ENCODE measurements around the gene VTI1B.
"Not testable (repeated sequence)": the region's sequence is repeated elsewhere in the genome, so short reads cannot be mapped to it uniquely, and the experiment has no call there.

VTI1B gene

DNA sequence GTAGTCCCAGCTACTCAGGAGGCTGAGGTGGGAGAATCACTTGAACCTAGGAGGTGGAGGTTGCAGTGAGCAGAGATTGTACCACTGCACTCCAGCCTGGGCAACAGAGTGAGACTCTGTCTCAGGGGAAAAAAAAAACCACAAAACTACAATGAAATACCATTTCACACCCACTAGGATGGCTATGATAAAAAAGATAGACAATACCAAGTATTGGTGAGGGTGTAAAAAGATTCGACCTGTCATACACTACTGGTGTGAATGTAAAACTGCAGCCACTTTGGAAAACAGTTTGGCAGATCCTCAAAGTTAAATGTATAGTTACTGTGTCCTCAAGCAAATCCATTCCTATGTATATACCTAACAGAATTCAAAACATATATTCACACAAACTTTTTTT is 48.3 kb downstream of the VTI1B start:
- DNase-seq (ENCODE audit: low spot score), result not testable (repeated sequence)

DNA sequence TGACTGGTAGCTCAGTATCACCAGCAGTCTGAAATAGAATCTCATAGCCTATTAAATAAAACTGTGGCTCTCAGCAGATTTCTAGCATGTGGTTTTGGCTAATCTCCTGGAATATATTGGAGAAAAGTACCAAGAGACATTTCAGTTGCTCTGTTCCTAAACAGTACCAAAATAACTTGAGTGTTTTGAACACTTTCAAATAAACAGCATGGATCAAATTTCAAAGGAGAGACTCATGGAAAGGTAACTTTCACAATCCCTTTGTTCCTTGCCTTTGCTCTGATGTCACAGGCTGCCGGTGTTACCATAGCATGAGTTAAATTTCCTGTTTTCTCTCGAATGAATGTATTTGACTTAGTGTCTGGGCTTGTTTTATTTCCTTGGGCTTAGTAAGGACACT is 51.3 kb downstream of the VTI1B start:
- no peak for DNase-seq (ENCODE audit: low spot score)

DNA sequence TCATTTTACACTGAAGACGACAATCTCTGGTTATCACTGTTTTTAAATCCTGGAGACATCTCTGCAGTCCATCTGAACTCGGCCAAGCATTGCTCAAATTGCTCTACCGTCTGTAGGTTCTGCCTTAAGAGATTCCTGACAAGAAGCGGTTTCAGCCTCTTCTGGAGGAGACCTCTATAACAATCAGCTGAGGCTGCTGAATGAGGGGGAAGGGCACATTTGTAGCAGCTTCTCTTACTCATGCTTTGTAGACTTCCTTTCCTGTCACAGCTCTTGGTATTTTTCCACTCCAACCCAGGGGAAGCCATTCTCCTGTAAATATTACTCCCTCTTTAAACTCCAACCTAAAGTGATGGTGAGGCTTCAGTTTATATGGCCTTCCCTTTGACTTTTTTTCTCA is 51.8 kb downstream of the VTI1B start:
- DNase-seq (ENCODE audit: low spot score), result peak; percentile 26

DNA sequence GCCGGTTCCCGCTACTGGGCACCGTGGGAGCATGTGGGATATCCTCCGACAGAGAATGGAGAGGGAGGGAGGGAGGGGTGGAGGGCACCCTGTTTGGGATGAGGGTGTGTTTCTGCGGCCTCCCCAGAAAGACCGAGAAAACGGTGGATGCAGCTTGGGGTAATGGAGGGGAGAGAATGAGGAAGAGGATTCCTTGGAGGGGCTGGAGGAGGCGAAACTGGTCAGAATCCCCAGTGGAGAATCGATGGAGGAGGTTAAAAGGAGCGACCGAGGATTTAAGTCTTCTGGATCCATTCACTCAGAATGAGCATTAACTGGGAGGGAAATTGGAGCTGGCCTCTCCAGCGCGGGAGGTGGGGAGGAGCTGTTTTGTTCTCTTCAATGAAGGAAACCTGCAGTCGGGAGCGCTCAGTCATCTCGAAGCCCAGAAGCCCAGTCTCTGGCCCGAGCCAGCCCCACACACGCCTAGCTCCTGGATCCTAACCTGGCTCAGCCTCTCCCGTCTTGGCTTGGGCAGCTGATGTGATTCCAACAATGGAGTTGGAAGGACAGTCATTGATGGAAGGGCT is 54.1 kb downstream of the VTI1B start:
- no peak for DNase-seq (ENCODE audit: low spot score)

DNA sequence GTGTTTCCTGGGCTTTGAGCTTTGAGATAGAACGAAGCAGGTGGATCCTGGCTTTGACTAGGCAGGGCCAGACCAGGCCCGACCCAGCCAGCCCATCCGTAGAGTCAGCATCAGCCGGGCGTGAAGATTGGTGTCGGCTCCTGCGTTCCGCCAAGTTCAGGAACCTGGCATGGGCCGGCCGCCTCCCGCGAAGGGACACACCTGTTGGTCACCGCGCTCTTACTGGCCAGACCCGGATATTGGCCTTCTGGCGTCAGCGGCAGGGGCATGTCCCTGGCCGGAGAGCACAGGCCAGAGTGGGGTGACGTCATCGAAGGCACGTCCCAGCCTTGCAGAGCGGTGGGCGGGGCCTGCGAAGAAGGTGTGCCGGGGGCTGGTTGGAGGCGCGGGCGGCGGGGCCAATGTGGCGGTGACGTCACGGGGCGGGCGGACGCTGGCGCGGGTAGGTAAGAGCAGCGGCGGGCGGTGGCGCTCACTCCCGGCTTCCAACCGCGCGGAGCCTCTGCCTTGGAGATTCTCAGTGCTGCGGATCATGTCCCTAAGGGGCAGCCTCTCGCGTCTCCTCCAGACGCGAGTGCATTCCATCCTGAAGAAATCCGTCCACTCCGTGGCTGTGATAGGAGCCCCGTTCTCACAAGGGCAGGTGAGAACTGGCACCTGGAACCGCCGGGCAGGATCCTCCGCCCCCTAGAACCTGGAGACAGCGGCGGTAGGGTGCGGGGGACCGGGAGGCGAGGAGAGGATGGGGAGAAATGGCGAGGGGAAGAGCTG is 54.8 kb downstream of the VTI1B start, which contains the start of gene ARG2:
Gene ARG2, plus strand, starts transcription at position 475 of the 771 bp plus-strand sequence. Its CDS starts 58 bp downstream, at position 533.
- peak; percentile 93 for DNase-seq (ENCODE audit: low spot score)

DNA sequence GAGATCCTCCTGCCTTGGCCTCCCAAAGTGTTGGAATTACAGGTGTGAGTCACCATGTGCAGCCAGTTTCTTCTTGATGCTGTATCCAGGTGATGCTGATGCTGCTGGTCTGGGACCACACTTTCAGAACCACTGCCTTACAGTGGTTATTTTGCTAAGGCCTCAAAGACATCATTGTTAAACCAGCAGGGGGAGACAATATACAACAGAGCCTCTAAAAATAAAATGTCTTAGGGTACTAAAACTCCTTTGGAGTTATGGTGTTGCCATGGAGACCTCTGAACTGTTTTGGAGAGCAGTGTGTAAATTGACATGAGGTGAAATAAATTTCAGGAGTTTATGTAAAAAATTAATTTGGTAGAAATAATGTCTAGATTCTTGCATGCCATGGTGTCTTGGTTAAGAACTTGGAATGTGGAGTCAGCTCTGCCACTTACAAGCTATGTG is 55.8 kb downstream of the VTI1B start:
- peak; percentile 66 for DNase-seq (ENCODE audit: low spot score)

DNA sequence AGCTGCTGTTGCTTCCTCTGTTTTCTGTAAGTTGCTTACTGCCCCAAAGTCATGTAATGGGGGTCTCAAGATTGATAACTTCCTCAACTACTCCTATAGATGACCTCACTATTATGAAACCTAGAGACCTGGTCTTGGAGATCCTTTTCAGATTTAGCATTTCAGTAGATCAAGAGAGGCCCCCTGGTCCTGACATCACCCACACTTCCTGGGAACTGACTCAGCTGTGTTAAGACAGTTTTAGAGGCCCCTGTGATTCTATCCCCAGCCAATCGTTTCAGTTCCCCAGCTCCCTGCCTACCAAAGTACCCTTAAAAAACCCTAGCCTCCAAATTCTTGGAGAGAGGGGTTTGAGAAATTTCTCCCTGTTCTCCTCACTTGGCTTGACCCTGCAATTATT is 63.9 kb downstream of the VTI1B start:
- no peak for DNase-seq (ENCODE audit: low spot score)

DNA sequence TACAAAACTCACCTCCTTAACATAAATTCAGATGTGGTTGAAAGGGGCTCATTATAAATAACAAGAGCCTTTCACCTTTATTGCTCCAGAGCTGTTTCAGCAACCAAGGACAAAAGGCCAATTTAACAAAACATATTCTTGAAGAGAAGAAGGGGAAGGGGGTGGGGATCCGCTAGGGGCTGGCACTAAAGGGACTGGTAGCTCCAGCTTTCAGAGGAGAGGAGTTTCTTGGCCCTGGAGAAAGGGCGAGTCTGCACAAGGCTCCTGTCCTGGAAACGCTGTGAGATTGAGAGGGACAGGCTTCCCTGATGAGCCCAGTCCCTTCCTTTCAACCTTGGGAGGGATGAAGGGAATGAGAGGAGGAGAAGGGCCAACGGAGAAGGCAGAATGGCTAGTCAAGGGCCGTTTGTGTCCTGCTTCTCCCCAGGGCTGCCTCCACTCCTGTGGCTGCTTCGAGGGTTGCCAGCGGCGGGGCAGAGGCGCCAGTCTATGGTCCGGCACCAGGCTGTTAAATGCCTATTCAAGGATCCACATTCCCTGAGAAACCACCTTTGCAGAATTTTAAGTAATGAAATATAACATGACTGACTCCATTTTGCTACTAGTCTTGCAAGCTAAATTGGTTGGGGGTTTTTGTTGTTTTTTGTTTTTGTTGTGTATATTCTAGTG is 64.7 kb downstream of the VTI1B start:
- no peak for DNase-seq (ENCODE audit: low spot score)

DNA sequence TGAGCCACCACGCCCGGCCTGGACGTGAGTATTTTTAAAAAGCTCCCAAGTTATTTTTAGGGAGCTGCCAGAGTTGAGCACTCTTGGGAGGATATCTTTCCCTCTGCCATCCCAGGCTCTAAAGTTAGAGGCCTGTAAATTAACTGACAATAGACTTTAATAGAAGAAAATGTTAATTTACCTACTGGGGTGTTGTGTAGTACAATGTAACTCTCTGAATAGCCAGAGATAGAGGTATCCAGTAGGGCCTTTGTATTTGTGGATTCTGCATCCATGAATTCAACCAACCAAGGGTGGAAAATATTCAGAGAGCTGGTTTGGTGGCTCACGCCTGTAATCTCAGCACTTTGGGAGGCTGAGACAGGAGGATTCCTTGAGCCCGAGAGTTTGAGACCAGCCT is 66.8 kb downstream of the VTI1B start:
- no peak for DNase-seq (ENCODE audit: low spot score)

DNA sequence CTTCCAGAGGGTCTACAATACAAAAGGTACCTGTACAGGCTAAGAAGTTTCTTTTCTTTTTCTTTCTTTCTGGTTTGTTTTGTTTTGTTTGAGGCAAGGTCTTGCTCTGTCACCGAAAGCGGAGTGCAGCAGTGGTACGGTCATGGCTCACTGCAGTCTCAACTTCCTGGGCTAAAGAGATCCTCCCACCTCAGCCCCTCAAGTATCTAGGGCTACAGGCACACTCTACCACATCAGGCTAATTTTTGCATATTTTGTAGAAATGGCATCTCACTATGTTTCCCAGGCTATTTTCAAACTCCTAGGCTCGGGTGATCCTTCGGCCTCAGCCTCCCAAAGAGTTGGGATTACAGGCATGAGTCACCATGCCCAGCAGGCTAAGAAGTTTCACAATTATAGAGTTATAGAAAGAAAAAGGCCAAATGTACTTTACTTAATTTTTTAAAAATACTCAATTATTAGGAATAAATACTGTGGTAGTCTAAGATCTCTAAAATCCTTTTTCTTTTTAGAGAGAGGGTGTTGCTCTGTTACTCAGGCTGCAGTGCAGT is 71.4 kb downstream of the VTI1B start:
- DNase-seq (ENCODE audit: low spot score), result no peak

DNA sequence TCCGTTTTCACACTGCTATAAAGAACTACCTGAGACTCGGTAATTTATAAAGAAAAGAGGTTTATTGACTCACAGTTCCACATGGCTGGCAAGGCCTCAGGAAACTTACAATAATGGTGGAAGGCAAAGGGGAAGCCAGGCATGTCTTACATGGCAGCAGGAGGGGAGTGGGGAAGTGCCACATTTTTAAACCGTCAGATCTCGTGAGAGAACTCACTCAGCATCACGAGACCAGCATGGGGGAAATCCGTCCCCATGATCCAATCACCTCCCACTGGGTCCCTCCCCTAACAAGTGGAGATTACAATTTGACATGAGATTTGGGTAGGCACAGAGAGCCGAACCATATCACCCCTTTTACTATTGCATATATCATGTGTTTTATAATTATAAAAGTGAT is 72.4 kb downstream of the VTI1B start:
- no peak for DNase-seq (ENCODE audit: low spot score)

DNA sequence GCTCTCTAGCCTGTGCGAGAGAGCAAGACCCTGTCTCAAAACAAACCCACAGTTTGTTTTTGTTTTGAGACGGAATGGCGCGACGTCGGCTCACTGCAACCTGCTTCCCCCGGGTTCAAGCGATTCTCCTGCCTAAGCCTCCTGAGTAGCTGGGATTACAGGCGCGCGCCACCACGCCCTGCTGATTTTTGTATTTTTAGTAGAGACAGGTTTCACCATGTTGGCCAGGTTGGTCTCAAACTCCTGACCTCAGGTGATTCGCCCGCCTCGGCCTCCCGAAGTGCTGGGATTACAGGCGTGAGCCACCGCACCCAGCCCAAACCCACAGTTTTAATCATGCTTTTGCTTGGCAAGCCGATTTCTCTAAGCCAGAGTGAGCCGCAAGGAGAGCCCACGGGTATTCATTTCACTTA is 73.9 kb downstream of the VTI1B start:
- DNase-seq (ENCODE audit: low spot score), result not testable (repeated sequence)

DNA sequence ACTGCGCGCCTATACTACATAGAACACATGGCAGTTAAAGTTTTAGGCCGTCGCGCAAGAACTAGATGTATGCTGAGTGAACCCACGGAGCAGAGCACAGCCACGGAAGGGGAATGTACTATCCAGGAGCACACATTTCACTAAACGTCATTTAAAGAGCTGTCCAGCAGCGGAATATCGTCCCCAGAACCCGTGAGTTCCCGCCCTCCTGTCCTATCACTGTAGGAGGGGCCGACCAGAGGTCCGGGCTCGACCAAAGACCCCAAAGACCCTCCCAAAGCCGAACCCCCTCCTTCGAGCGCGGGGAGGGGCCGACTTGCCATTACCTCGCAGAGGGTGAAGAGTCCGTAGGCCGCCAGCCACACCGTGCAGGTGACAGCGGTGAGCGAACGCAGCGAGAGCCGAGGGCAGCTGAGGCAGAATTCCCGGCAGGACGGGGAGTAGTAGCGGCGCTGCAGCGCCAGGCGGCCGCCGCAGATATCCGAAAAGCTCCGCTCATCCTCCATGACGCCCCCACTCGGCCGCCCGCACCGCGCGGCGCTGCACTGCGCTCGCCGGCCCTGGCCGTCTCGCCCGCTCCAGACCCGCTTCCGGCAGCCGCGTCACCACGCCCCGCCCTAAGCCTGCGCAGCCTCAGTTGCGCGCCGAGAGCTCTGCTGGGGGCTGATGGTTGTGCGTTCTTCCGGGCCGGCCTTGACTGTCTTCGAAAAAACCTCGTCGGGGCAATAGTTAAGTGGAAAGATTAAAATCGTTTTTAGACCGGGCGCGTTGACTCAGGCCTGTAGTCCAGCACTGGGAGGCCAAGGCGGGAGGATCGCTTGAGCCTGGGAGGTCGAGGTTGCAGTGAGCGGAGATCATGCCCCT is 74.5 kb downstream of the VTI1B start, which contains the start of gene PIGH:
Gene PIGH, minus strand, starts transcription at position 571 of the 864 bp plus-strand sequence. Its CDS starts 65 bp downstream, at position 506.
- DNase-seq (ENCODE audit: low spot score), result peak; percentile 88
